Measurements from ENCODE around the gene AADAC.
"Not testable (repeated sequence)": the region's sequence is repeated elsewhere in the genome, so short reads cannot be mapped to it uniquely, and the experiment has no call there.

The AADAC gene

GRCh38 chr3:151813799-151814198 is at the start of gene AADAC:
Gene AADAC (plus strand): TSS chr3:151814116. CDS start chr3:151814163, 47 bp downstream.
- no peak for DNase-seq

DNA sequence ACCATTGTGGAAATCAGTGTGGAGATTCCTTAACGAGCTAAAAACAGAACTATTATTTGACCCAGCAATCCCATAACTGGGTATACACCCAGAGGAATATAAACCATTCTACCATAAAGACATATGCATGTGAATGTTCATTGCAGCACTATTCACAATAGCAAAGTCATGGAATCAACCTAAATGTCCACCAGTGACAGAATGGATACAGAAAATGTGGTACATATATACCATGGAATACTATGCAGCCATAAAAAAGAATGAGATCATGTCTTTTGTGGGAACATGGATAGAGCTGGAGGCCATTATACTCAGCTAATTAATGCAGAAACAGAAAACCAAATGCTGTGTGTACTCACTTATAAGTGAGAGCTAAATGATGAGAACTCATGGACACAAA is 49.2 kb upstream of the AADAC start:
- DNase-seq, result not testable (repeated sequence)

GRCh38 chr3:151765685-151766084 is 48.2 kb upstream of the AADAC start:
- no peak for DNase-seq

DNA sequence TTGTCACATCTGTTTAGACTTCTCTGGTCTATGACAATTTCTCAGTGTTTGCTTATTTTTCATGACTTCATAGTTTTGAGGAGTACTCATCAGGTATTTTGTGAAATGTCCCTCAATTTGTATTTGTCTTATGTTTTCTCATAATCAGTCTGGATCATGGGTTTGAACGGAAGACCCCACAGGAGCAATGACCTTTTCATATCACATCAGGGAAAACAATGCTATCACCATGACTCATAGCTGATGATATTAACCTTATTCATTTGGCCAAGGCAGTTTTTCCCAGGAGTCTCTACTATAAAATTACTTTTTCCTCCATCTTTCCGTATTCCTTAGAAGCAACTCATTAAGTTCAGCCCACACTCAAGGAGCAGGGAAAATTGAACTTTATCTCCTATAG is 47.5 kb upstream of the AADAC start:
- DNase-seq, result no peak

DNA sequence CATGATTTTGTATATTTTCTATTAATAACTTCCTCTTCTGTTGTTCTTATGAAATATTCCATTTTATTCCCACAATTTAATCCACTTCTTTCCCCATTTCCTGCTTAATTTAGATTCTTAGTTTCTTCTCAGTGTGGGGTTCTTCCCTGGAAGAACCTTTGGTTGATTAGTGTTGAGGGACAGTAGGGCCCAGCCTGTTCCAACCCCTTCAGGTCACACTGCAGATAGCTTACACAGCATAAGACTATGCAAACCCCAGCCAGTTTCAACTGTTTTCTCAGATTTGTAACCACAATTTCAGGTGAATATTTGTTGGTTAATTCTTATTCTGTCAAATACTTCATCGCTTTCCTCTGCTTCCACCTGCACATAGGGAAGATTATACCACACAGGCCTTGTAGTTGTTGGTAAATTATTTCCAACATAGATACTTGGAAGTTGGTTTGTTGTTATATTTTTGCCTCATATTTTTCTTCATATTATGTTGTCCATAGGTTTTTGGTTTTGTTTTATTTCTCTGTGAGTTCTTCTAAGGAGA is 45.5 kb upstream of the AADAC start:
- no peak for DNase-seq

GRCh38 chr3:151769175-151769574 is 44.7 kb upstream of the AADAC start:
- DNase-seq, result no peak

DNA sequence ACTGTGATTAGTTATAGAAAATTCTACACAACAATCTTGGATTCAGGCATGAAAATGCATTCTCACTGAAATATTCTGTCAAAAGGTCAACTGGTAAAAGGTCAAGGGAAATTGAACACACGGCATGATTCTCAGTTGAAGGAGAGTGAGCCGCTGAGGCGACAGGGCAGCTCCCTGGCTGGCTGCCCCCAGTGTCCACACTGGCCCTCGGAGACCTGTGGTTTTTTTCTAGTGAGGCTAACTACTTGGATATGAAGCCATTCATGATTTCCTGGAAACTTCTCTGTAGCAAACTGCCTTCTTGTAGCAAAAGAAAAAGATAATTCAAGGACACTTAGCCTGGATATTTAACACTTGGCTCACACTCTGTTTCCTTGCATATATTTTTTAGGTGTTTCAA is 43.0 kb upstream of the AADAC start:
- DNase-seq, result peak; percentile 18

- no peak for DNase-seq
These were observed 41.0 kb upstream of the AADAC start for GRCh38 chr3:151772825-151773480.

DNA sequence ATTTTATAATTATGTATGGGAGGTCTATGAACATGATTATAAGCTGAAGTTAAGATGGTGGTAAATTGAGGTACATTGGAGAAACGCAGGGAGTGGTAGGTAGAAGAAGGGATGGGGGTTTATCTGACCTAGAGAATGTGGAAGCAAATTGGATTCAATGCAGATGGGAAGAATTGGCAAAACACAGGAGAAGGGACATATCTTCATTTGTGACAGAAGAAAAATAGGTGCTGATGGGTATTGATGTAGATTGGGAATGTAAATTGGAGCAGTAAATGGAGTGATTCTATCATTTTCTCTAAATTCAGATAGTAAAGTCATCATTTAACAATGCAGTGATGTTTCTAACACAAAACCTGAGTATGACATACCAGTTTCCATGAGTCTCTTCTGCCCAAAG is 39.7 kb upstream of the AADAC start:
- no peak for DNase-seq

GRCh38 chr3:151774910-151775309 is 39.0 kb upstream of the AADAC start:
- DNase-seq, result no peak

DNA sequence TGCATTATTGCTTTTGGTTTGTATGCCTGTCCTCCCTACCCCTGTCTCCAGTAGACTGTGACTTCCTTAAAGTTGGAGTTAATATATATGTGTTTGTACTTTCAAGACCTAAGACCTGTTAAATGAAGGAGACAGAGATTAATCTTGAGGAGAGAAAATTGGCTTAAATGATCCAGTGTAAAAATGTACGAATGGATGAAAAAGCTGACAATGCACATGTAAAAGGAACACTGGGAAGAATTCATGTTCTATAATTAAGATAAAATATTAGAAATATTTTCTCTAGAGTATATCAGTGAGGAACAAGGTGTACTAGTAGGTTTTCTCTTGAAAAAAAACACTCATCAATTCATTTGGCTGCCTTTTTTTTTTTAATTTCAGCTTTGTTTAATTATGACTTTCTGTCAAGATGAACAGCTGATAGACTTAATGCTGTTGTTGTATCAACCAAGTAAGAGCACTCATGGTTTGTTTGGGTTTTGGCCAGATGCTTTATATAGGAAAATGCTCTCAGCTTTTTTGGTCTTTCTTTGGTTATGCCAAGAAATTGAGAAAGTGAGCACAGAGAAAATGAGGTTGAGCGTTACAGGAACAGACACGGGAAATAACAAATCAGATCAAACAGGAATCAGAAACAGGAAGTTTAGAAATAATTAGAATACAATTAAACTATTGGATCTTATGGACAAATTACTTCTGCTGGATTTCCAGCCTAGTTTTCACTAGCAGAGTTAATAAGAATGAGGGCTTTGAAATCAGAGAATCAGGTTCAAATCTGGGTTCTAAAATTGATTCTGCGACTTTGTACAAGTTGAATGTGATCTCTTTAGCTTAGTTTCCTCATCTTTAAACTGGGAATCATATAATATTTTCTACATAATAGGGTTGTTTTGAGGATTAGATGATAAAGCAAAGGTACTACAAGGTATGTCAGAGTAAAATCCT is 38.3 kb upstream of the AADAC start:
- DNase-seq, result no peak

GRCh38 chr3:151776259-151776740 is 37.6 kb upstream of the AADAC start:
- DNase-seq, result no peak

- DNase-seq, result no peak
These were observed 36.0 kb upstream of the AADAC start for GRCh38 chr3:151777880-151778279.

DNA sequence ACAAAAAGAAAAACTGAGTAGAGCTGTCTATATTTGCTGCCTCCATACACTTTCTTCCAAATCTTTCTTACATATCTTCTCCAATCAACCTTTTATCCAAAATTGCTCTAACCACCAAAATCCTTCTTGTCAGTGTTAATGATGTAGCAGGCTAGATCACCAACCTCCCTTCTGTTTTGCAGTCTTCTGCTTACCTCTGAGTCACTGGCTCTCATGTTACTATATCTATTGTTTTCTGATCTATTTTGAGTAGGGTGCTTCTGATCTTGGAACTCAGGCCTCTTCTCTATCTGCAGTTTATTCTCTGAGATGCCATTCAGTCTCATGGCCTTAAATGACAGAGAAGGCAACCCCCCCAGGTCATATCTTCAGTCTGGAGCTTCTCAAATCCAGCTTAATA is 26.3 kb upstream of the AADAC start:
- no peak for DNase-seq

DNA sequence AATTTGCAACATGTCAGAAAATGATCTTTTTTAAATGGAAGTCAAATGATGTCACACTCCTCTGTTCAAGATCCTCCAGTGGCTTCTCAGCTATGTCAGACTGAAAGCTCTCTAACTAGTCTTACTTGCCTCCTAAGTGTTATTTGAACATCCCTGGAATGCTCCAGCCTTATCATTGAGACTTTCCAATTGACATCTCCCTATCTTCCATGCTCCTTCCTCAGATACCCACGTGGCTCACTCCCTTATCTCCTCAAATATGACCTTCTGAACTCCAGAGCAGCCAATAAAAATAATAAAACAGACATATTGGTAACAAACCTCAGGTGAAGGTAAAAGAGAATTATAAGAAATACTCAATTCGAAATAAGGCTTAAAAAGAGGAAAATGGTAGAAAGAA is 25.5 kb upstream of the AADAC start:
- no peak for DNase-seq

DNA sequence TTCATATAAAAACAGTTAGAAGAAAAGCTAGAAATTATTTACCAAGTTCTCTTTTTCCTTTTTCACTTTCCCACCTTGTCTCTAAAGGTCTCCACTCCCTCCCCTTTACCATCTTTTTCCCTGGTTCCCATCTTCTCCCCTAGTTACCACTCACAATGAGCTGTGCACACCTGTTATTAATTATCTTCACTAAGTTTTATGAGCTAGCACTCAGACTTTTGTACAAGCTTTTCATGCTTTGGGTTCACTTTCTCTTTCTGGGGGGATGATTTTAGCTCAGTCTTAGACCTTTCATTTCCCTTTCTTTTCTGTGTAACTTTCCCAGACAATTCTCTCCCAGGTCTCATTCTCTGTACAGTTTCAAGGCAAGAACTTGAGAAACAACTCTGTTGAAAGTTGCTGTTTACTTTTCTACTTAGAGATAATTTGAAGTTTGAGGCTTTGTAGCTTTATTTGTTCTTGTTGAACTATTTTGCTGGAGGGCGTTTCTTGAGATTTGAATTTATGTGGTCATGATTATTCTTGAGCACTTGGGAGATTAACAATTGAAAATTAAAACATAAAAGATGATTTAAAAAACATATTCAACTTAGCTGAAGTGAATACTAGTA is 24.0 kb upstream of the AADAC start:
- no peak for DNase-seq

- DNase-seq, result not testable (repeated sequence)
These were observed 23.2 kb upstream of the AADAC start for GRCh38 chr3:151790763-151791162.

- no peak for DNase-seq
These were observed 21.5 kb upstream of the AADAC start for GRCh38 chr3:151792411-151792810.

DNA sequence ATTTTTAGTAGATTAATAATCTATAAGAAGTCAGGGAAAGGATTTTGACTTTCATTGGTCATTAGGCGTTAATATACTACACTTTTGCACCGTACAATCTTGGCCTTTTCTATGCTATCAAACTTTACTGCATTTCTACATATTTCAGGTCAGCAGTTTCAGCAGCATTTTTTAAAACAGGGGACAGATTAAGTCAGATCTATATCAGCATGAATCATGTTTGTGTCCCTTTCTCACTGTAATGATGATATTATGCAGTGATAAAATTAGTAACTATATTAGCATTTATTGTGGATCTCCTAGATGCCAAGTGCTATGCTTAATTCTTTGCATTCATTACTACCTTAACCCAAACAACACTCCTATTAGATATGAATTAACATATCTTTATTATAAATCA is 20.3 kb upstream of the AADAC start:
- DNase-seq, result no peak

DNA sequence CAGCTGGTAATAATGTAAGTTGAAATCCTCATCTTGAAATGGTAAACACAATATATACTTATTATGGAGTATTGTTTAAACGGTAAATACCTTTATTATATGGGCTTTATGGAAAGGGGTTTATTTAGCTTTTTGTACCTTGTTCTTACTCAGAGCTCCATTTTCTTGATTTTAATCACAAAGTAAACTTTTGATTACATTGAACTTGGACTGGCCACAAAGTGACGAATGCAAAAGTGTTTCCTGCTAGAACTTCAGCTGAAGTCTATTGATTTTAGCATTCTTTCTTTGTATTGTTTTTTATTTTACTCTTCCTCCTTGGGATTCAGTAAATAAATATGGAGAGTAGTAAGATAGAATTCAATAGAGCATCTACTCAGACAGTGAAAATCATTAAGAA is 19.8 kb upstream of the AADAC start:
- no peak for DNase-seq

DNA sequence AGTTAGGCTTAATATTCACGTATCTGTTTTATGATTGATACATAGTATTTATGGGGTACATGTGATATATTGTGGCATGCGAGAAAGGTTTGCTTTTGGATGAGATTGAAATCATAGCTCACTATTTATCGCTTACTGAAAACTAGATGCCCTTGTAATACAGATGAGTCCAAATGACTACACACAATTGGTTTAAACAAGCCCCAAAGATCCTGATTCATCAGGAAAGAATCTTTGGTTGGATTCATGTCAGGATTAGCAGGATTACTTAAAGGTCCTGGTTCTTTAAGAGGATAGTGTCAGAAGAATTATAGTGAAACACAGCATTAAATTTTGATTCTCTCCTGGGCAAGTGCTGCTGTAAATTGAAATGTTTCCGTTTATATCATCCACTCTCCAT is 18.6 kb upstream of the AADAC start:
- no peak for DNase-seq

- no peak for DNase-seq
These were observed 17.7 kb upstream of the AADAC start for GRCh38 chr3:151796105-151796680.

DNA sequence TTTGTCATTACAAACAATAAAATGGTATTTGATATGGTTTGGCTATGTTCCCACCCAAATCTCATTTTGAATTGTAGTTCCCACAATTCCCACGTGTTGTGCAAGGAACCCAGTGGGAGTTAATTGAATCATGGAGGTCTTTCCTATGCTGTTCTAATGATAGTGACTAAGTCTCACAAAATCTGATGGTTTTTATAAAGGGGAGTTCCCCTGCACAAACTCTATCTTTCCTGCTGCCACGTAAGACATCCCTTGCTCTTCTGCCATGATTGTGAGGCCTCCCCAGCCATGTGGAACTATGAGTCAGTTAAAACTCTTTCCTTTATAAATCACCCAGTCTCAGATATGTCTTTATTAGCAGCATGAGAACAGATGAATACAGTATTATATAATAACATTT is 15.4 kb upstream of the AADAC start:
- DNase-seq, result no peak

Data from NCI-H2029 treated with DMSO at 0.1 percent for 48 hours (cell line).